Smooth muscle cell (in vitro differentiated cells): Measurements from ENCODE around the gene OLFM3. TPM values are rescaled to one million over a fixed set of nuclear protein-coding genes. Genes with fewer than 3 reads are reported as not detected.

Experiments used
- DNase-seq: peaks from one replicate; lab custom pipeline; 2025; ENCODE audit not compliant: unreplicated experiment; lab: John Stamatoyannopoulos, UW
- H2AFZ ChIP-seq: fragments of 200-600 bp; sonication (generic); 2 replicates; pipeline ENCODE4 v1.6.0; 2016; ENCODE audit warnings: antibody characterized with exemption, low read depth, mild to moderate bottlenecking
- H3F3A ChIP-seq: fragments of 200-600 bp; sonication (generic); 2 replicates; pipeline ENCODE4 v1.6.0; 2017; ENCODE audit warnings: antibody characterized with exemption, low read depth
- H3K27ac ChIP-seq: fragments of 200-600 bp; sonication (generic); 2 replicates; pipeline ENCODE4 v1.5.1; 2016; ENCODE audit warnings: low read depth, mild to moderate bottlenecking
- H3K27me3 ChIP-seq: fragments of 200-600 bp; sonication (generic); 2 replicates; pipeline ENCODE4 v1.6.1; 2016; ENCODE audit warnings: low read depth, mild to moderate bottlenecking
- H3K36me3 ChIP-seq: fragments of 200-600 bp; sonication (generic); 2 replicates; pipeline ENCODE4 v1.5.1; 2016; ENCODE audit warnings: low read depth
- H3K4me1 ChIP-seq: fragments of 200-600 bp; sonication (generic); 2 replicates; pipeline ENCODE4 v1.5.1; 2016; ENCODE audit warnings: low read depth
- H3K4me2 ChIP-seq: fragments of 200-600 bp; sonication (generic); 2 replicates; pipeline ENCODE4 v1.6.0; 2016; ENCODE audit warnings: mild to moderate bottlenecking
- H3K4me3 ChIP-seq: fragments of 200-600 bp; sonication (generic); 2 replicates; pipeline ENCODE4 v1.5.1; 2016; ENCODE audit warnings: mild to moderate bottlenecking
- H3K79me2 ChIP-seq: fragments of 200-600 bp; sonication (generic); 2 replicates; pipeline ENCODE4 v1.6.0; 2016; ENCODE audit warnings: low read depth, mild to moderate bottlenecking
- H3K9ac ChIP-seq: fragments of 200-600 bp; sonication (generic); 2 replicates; pipeline ENCODE4 v1.6.0; 2016; ENCODE audit warnings: low read depth
- H3K9me3 ChIP-seq: fragments of 200-600 bp; sonication (generic); replicated peaks from 2 replicates; pipeline ENCODE4 v1.5.1; 2016; ENCODE audit warnings: low read depth
- H4K20me1 ChIP-seq: fragments of 200-600 bp; sonication (generic); 2 replicates; pipeline ENCODE4 v1.6.0; 2016; ENCODE audit warnings: low read depth
- CTCF ChIP-seq: fragments of 200-600 bp; sonication (generic); IDR thresholded peaks from 2 replicates; pipeline ENCODE4 v1.5.1; 2017; ENCODE audit warnings: borderline replicate concordance, mild to moderate bottlenecking, antibody characterized with exemption; ENCODE audit not compliant: insufficient read depth, poor library complexity, severe bottlenecking
- WGBS: methylation state at CpG from one replicate; pipeline ENCODE4 v1.1.7; 2016; ENCODE audit warnings: low lambda C conversion rate; 5-methylcytosine and 5-hydroxymethylcytosine counted together
- polyA plus RNA-seq: library from polyadenylated mRNA; unstranded; fragments of >200 nt; fragmentation: Nextera tagmentation; extraction: Ambion mirVana; gene quantifications from 2 replicates; pipeline ENCODE4 v1.2.1, GENCODE V29; 2016
- total RNA-seq: library from RNA; depleted of rRNA; stranded (reverse); fragments of >200 nt; gene quantifications from 2 replicates; pipeline ENCODE4 v1.2.3, GENCODE V29; 2014

Gene OLFM3
- total RNA-seq (0.22 and 0.90 TPM in 2 replicates), polyA plus RNA-seq (0.35 TPM in 1 of 2 replicates, not detected in the other)

DNA sequence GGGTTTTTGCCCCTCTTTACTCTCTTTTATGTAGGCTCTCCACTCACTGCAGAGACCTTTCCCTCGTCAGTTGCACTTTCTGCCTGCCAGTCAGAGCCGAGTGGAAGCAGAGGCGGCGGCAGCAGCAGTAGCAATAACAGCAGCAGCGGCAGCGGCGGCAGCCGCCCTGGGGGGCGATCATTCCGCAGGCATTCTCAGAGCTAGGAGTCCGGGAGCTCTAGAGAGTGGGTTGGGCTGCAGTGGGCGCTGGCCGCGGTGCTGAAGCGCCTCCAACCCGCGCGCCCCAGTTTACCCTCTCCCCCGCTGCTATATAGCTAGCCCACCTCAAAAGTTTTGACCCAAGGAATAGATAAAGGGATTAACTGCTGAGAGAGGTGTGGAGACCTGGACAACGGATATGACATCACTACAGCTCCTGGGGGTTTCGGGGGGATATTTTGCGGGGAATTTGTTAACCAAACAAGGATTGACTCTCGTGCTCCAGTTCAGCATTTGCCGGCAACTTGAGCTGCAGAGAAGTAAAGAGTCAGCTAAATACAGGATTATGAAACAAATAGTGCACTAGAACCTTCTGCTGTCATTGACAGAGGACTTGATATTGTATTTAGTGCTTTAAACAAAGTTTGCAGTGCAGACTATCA, at the start of gene OLFM3:
OLFM3 (minus strand) TSS at position 102 of the 641 bp plus-strand sequence.
- no peak within 1 kb of the TSS for H3K27ac ChIP-seq
- H3K9me3 ChIP-seq = no peaks in the 10 kb centered on the region
- H4K20me1 ChIP-seq = no peaks in the 10 kb centered on the region
- H3K36me3 ChIP-seq = no peaks in the 10 kb centered on the region
- WGBS = 7% methylated on average over 24 of the region's 24 CpGs
- peak within 1 kb of the TSS; percentile 82 for H3K4me2 ChIP-seq
- H3K4me1 ChIP-seq = peaks cover 6% of the 10 kb centered on the region
- no peak within 1 kb of the TSS for H3K9ac ChIP-seq
- H3K4me3 ChIP-seq = peak within 1 kb of the TSS; percentile 33
- H2AFZ ChIP-seq = peak within 1 kb of the TSS; percentile 4
- no peaks in the 10 kb centered on the region for H3K79me2 ChIP-seq
- peaks cover 23% of the 10 kb centered on the region for H3K27me3 ChIP-seq
- DNase-seq = peak; percentile 16
- TF ChIP-seq CTCF = no peak
- no peaks in the 10 kb centered on the region for H3F3A ChIP-seq

GRCh38 chr1:102045752-102046151, 49.0 kb upstream of the OLFM3 start:
- Histone ChIP-seq H3K9ac (no peak overlapping the region), H2AFZ (no peak overlapping the region), H3K79me2 (no peaks in the 10 kb centered on the region), H3K27me3 (no peaks in the 10 kb centered on the region), H3K9me3 (no peaks in the 10 kb centered on the region), H4K20me1 (no peaks in the 10 kb centered on the region), H3K4me3 (no peak overlapping the region), H3K4me2 (no peak overlapping the region), H3K4me1 (no peaks in the 10 kb centered on the region), H3K36me3 (no peaks in the 10 kb centered on the region), H3K27ac (no peak overlapping the region), H3F3A (no peaks in the 10 kb centered on the region)
- WGBS = 87% methylated on average over 2 of the region's 2 CpGs
- no peak for DNase-seq
- TF ChIP-seq CTCF = no peak

DNA sequence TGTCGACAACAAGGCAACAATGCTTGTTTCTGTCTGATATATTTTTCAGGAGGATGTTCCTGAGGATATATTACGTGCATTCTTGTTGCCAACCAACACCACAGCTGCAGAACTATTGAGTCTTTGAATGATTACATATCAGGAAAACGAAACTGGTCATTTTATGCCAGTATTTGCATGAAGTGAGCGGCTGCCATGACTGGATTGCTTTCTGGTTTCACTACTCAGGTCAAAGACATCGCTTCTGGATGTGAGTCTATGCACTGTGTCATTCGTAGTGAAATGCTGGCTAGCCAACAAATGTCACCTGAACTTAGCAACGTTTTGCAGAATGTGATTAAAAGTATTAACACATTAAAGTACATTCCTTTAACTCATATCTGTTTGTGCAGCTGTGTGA, 35.8 kb upstream of the OLFM3 start:
- no peaks in the 10 kb centered on the region for H3F3A ChIP-seq
- no peaks in the 10 kb centered on the region for H3K4me1 ChIP-seq
- no peaks in the 10 kb centered on the region for H3K9me3 ChIP-seq
- no peaks in the 10 kb centered on the region for H3K36me3 ChIP-seq
- TF ChIP-seq CTCF = no peak
- H3K4me3 ChIP-seq = no peak overlapping the region
- H3K79me2 ChIP-seq = no peaks in the 10 kb centered on the region
- no peak overlapping the region for H2AFZ ChIP-seq
- no peaks in the 10 kb centered on the region for H4K20me1 ChIP-seq
- no peaks in the 10 kb centered on the region for H3K27me3 ChIP-seq
- 80% methylated on average over 7 of the region's 7 CpGs for whole genome bisulfite sequencing
- DNase-seq = no peak
- no peak overlapping the region for H3K27ac ChIP-seq
- no peak overlapping the region for H3K9ac ChIP-seq
- H3K4me2 ChIP-seq = no peak overlapping the region

- no peaks in the 10 kb centered on the region for H3K36me3 ChIP-seq
- TF ChIP-seq CTCF = no peak
Observed at GRCh38 chr1:102019530-102019929, 22.8 kb upstream of the OLFM3 start.

More at GRCh38 chr1:102019530-102019929, 22.8 kb upstream of the OLFM3 start:
- H2AFZ ChIP-seq = no peak overlapping the region
- H3K27ac ChIP-seq = no peak overlapping the region
- no peaks in the 10 kb centered on the region for H3K27me3 ChIP-seq
- H3K4me3 ChIP-seq = no peak overlapping the region
- H3K79me2 ChIP-seq = no peaks in the 10 kb centered on the region
- no peaks in the 10 kb centered on the region for H3F3A ChIP-seq
- no peak for DNase-seq
- H4K20me1 ChIP-seq = no peaks in the 10 kb centered on the region
- H3K9ac ChIP-seq = no peak overlapping the region
- H3K4me2 ChIP-seq = no peak overlapping the region
- no peaks in the 10 kb centered on the region for H3K4me1 ChIP-seq
- H3K9me3 ChIP-seq = no peaks in the 10 kb centered on the region
